ENCODE measurements around the gene ENGASE. TPM values are rescaled to one million over a fixed set of nuclear protein-coding genes. Genes with fewer than 3 reads are reported as not detected.

ENGASE gene
- total and polyA plus RNA-seq, 2 experiments from 2014 or later: 48.8 to 69.8 TPM

DNA sequence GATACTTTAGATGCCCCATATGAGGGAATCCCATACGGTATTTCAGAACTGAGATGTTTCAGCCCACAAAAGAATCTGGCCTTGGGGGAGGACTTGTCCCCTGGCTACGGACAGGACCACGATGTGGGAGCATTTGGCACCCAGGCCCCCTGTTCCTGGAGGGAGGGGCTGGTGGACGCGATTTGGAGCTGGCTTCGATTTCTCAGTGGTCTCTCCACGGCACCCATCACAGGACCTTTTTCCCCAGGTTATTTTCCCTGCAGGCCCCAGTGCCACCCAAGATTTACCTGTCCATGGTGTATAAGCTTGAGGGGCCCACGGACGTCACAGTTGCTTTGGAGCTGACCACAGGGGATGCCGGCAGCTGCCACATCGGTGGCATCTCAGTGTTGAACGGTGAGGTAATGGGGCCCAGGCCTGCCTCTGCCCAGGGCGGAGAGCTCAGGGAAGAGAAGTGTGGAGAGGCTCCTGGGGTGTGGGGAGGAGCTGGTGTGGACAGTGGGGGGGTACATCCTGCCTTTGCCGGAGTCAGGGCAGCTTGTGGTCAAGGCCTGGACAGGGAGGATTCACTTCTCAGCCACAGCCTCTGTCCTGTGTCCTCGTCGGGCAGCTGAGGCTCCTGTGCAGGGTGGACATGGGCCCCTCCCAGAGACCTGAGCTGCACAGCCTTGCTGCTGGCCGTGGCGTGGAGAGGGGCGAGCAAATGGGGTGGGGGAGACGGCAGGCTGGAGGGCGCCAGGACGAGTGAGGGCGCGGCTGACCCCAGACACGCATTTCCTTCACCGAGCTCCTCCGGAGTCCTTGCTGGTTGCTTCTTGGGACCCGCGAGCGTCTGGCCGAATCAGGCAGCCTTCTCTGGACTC lies 9.9 kb downstream of the ENGASE start:
- Histone ChIP-seq H3K9me3 (ENCODE audit: low read depth) (no peaks in the 10 kb centered on the region), H3K4me1 (ENCODE audit: low read depth) (no peaks in the 10 kb centered on the region), H3K36me3 (peaks cover 11% of the 10 kb centered on the region), H3K4me3 (no peak overlapping the region), H3K27ac (no peak overlapping the region), H3K27me3 (no peaks in the 10 kb centered on the region)
- DNase-seq (ENCODE audit: low read depth in 1 of 2, low spot score in 1 of 2): no peak
- TF ChIP-seq, protein P1, sequence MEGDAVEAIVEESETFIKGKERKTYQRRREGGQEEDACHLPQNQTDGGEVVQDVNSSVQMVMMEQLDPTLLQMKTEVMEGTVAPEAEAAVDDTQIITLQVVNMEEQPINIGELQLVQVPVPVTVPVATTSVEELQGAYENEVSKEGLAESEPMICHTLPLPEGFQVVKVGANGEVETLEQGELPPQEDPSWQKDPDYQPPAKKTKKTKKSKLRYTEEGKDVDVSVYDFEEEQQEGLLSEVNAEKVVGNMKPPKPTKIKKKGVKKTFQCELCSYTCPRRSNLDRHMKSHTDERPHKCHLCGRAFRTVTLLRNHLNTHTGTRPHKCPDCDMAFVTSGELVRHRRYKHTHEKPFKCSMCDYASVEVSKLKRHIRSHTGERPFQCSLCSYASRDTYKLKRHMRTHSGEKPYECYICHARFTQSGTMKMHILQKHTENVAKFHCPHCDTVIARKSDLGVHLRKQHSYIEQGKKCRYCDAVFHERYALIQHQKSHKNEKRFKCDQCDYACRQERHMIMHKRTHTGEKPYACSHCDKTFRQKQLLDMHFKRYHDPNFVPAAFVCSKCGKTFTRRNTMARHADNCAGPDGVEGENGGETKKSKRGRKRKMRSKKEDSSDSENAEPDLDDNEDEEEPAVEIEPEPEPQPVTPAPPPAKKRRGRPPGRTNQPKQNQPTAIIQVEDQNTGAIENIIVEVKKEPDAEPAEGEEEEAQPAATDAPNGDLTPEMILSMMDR (IDR thresholded peaks at IDR 0.05; ENCODE audit: low read depth, low read length): no peak

DNA sequence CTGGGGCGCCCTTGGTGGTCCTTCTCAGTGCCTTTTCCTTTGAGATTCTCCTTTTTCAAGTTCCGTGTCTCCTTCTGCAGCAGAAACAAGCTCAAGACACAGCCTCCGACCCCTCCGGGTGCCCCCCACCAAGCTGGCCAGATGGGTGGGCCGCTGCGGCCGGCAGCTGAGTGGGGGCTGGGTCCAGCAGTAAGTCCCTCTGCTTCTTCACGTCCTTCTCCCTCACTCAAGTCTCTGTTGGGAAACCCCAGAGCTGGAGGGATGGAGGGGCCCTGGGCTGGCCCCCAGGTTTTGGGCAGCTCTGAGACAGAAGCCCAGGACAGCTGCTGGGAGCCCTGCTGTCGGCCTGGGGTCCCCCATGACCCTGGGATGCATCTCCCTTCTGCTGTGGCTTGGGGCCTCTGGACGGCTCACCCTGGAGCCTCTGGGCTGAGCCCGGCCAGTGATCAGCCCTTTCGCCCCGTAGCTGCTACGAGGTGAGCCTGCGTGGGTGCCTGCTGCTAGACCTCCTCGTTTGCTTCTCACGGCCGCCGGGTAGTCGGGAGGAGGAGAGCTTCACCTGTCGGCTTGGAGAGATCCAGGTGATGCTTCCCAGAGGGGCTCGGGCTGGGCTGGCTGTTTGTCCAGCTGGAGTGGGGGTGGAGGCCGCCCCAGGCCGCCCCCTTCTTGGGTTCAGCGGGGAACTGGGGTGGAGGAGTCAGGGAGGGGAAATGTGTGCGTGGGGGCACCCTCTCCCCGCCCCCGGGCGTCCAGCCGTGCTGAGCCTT lies 10.7 kb downstream of the ENGASE start:
- H3K4me1 ChIP-seq (ENCODE audit: low read depth): no peaks in the 10 kb centered on the region
- no peak for DNase-seq (ENCODE audit: low read depth in 1 of 2, low spot score in 1 of 2)
- no peak overlapping the region for H3K4me3 ChIP-seq
- H3K27me3 ChIP-seq: no peaks in the 10 kb centered on the region
- H3K9me3 ChIP-seq (ENCODE audit: low read depth): no peaks in the 10 kb centered on the region
- TF ChIP-seq, protein P1 (IDR thresholded peaks at IDR 0.05; ENCODE audit: low read depth, low read length): no peak
- peaks cover 6% of the 10 kb centered on the region for H3K36me3 ChIP-seq
- no peak overlapping the region for H3K27ac ChIP-seq

DNA sequence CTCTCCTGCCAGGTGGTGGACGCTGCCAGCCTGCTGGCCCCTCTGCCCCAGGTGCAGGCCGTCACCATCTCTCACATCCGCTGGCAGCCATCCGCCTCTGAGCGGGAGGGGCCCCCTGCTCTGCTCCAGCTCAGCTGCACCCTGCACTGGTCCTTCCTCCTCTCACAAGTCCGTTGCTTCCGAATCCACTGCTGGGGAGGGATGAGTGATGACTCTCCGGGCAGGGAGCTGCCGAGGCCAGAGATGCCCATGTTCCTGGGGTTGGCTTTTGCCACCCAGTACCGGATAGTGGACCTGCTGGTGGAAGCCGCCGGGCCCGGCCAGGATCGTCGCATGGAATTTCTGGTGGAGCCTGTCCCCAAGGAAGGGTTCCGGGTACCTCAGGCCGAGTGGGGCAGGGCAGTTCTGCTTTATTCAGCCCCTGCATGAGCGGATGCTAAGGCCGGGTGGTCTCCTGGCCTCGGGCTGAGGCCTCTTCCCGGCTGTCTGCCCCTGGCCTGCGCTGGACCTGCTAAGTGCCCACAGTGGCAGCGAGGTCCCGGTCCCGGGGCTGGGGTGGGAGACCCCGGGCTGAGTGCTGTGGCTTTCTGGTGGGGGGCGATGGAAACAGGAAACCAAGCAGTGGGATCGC lies 11.4 kb downstream of the ENGASE start:
- DNase-seq (ENCODE audit: low read depth in 1 of 2, low spot score in 1 of 2): no peak
- H3K4me1 ChIP-seq (ENCODE audit: low read depth): no peaks in the 10 kb centered on the region
- TF ChIP-seq, protein P1 (IDR thresholded peaks at IDR 0.05; ENCODE audit: low read depth, low read length): no peak
- no peaks in the 10 kb centered on the region for H3K27me3 ChIP-seq
- H3K36me3 ChIP-seq: peaks cover 6% of the 10 kb centered on the region
- H3K4me3 ChIP-seq: no peak overlapping the region
- H3K9me3 ChIP-seq (ENCODE audit: low read depth): no peaks in the 10 kb centered on the region
- no peak overlapping the region for H3K27ac ChIP-seq

DNA sequence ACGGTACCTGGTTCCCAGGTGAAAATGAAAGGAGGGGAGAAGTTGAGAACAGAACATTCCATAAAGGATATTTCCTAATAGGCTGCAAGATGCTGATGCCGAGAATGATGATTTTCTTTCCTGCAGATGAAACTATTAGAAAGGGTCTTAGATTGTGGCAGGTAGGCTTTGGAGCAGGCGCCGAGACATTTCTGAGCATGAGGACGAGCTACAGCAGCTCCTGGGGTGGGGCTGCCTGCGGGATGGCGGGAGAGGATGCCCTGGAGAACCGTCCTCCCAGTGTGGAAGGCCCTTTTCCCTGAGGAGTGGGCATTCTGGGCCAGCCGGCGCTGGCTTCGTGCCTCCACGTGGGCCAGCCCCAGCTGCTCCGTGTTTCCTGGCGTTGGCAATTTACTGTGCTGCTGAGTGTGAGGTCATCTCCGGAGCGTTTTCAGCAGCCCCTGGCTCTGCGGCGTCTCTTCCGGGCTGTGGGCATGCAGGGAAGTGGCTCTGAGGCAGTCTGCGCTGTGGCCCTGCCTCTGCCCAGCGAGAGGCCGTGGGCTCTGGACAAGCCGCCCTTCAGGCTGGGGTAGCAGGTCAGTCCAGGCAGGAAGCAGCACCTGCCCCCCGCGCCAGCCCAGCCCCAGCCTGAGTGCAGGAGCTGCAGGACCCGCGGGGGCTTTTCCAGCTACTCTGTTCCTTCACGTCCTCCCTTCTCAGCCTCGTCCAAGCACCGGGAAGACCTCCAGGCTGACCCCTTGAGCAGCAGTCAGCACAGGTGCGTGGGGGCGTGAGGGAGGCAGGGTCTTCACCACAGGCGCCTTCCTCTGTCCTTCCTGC lies 12.2 kb downstream of the ENGASE start:
- DNase-seq (ENCODE audit: low read depth in 1 of 2, low spot score in 1 of 2): no peak
- Histone ChIP-seq H3K9me3 (ENCODE audit: low read depth) (no peaks in the 10 kb centered on the region), H3K36me3 (peaks cover 6% of the 10 kb centered on the region), H3K4me3 (no peak overlapping the region), H3K27ac (no peak overlapping the region), H3K27me3 (no peaks in the 10 kb centered on the region), H3K4me1 (ENCODE audit: low read depth) (no peaks in the 10 kb centered on the region)
- TF ChIP-seq, protein P1 (IDR thresholded peaks at IDR 0.05; ENCODE audit: low read depth, low read length): no peak

Data from cardiac muscle cell (in vitro differentiated cells and primary cell).